Measurements from ENCODE around the gene MEGF9. TPM values are rescaled to one million over a fixed set of nuclear protein-coding genes. Genes with fewer than 3 reads are reported as not detected.

The MEGF9 gene
- total RNA-seq, 1 donor from 2014 or later = 10.0 TPM

DNA sequence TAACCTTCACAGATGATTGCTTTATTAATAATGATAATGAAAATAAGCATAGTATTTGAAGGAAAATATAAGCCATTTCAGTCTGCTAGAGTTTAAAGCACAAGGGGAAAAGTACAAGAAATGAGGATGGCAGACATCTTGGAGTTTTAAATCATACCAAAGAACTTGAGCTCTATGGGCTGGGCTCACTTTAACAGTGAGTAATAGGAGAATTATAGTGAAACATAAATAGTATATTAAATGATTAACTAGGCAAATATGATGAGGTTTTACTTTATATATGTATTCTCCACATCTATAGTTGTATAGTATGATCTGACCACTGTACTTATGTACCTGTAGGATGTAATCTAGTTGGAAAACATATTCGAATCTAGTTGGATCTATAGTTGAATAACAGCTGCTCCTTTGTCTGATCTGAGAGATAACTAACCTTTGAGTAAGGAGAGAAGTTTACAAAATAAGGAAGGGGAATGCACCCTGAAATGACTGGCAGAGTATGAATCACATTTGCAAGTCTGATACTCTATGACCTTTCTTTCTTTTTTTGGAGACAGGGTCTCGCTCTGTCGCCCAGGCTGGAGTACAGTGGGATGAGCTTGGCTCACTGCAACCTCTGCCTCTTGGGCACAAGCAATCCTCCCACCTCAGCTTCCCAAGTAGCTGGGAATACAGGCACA, 17.6 kb downstream of the MEGF9 start:
- TF ChIP-seq, protein P1, sequence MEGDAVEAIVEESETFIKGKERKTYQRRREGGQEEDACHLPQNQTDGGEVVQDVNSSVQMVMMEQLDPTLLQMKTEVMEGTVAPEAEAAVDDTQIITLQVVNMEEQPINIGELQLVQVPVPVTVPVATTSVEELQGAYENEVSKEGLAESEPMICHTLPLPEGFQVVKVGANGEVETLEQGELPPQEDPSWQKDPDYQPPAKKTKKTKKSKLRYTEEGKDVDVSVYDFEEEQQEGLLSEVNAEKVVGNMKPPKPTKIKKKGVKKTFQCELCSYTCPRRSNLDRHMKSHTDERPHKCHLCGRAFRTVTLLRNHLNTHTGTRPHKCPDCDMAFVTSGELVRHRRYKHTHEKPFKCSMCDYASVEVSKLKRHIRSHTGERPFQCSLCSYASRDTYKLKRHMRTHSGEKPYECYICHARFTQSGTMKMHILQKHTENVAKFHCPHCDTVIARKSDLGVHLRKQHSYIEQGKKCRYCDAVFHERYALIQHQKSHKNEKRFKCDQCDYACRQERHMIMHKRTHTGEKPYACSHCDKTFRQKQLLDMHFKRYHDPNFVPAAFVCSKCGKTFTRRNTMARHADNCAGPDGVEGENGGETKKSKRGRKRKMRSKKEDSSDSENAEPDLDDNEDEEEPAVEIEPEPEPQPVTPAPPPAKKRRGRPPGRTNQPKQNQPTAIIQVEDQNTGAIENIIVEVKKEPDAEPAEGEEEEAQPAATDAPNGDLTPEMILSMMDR (IDR thresholded peaks at IDR 0.05; ENCODE audit: insufficient read depth, low read length, poor library complexity, severe bottlenecking) = no peak
- peak; percentile 35 for DNase-seq (ENCODE audit: low read depth)
- Histone ChIP-seq H3K36me3 (ENCODE audit: control insufficient read depth, insufficient read depth, low read length) (no peaks in the 10 kb centered on the region), H3K27me3 (ENCODE audit: control insufficient read depth, insufficient read depth, low read length) (no peaks in the 10 kb centered on the region), H3K4me3 (ENCODE audit: low read depth, low read length) (no peak overlapping the region)

DNA sequence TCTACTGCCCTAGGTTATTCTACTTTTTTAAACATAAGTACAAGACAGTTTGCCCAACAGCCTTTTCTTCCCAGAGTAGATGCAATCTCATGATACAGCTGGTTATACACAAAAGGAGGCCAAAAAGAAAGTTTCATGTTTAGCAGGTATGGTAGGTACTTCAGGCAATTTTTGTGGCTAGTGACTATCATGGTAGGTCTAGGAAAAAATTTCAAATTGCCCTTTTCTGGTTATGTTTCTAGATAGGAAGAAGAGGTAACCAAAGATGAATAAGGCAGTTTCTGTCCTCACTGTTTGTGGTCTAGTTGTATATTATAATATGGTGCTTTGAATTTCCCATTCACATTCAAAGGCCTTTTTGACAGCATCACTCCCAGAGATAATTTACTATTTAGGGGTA, 19.7 kb downstream of the MEGF9 start:
- TF ChIP-seq, protein P1 (IDR thresholded peaks at IDR 0.05; ENCODE audit: insufficient read depth, low read length, poor library complexity, severe bottlenecking) = no peak
- no peak for DNase-seq (ENCODE audit: low read depth)
- no peaks in the 10 kb centered on the region for H3K36me3 ChIP-seq (ENCODE audit: control insufficient read depth, insufficient read depth, low read length)
- H3K27me3 ChIP-seq (ENCODE audit: control insufficient read depth, insufficient read depth, low read length) = no peaks in the 10 kb centered on the region
- no peak overlapping the region for H3K4me3 ChIP-seq (ENCODE audit: low read depth, low read length)

DNA sequence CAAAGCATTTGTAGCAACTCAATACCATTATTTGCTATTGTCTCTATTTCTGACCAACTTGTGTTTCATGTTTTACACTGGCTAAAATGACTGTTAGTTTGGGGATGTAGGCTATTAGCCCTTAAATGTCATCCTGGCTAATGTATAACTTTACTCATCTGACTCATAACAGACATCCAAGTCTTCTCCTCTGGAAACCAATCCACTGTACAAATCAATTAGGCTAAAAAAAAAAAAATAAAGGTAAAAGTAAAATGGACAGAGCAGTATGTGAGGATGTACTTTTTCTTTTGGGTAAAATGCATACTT, 20.6 kb downstream of the MEGF9 start:
- DNase-seq (ENCODE audit: low read depth) = peak; percentile 60
- no peaks in the 10 kb centered on the region for H3K36me3 ChIP-seq (ENCODE audit: control insufficient read depth, insufficient read depth, low read length)
- no peak overlapping the region for H3K4me3 ChIP-seq (ENCODE audit: low read depth, low read length)
- H3K27me3 ChIP-seq (ENCODE audit: control insufficient read depth, insufficient read depth, low read length) = no peaks in the 10 kb centered on the region
- TF ChIP-seq, protein P1 (IDR thresholded peaks at IDR 0.05; ENCODE audit: insufficient read depth, low read length, poor library complexity, severe bottlenecking) = no peak

DNA sequence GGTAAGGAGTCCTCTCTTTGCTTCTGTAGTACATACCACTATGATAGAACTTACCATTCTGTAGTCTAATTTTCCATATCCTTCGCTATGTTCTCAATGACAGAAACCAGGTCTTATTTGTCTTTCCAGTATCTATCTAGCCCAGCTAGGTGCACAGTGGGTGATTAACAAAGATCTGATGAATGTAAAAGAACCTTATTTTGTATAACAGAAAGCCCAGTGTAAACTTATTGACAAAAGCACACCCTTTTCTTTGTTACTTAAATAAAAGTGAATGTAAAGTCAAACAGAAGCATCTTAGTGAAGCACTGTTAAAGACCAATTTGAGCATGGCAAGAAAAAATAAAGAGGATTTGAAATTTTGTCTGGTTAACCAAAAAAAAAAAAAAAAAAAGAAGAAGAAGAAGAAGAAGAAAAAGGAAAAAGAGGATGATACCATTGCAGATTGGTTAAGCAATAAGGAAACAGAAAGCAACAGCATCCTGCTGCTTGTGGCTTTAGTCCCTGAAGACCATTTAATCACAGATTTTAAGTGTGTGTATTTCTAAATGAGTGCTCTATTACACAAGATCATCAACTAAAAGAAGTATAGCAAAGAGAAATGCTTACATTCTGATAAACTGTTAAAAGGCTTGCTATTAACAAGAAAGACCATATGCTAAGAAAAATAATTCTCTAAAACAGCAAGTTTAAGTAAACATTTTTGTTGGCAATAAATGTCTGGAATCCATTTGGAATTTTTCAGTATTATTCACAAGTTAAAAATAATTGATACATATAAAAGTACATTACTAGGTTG, 21.2 kb downstream of the MEGF9 start:
- H3K36me3 ChIP-seq (ENCODE audit: control insufficient read depth, insufficient read depth, low read length) = no peaks in the 10 kb centered on the region
- no peak overlapping the region for H3K4me3 ChIP-seq (ENCODE audit: low read depth, low read length)
- TF ChIP-seq, protein P1 (IDR thresholded peaks at IDR 0.05; ENCODE audit: insufficient read depth, low read length, poor library complexity, severe bottlenecking) = no peak
- no peak for DNase-seq (ENCODE audit: low read depth)
- H3K27me3 ChIP-seq (ENCODE audit: control insufficient read depth, insufficient read depth, low read length) = no peaks in the 10 kb centered on the region

DNA sequence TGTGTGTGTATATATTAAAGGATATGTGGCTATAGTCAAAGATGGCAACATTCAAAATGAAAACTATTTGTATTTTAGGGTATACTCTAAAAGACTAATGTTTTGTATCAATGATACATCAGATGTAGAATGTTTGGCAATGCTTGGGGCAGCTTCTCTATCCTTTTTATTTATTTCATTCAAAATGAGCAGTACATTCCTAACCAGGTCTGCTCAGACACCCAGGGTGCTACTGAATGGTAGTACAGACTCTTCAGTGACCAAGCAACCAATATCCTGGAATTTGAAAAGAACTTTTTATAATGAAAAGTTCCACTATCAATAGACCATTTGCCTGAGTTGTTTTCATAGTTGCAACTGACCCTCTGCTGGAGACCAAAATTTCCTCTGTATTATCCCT, 23.9 kb downstream of the MEGF9 start:
- TF ChIP-seq, protein P1 (IDR thresholded peaks at IDR 0.05; ENCODE audit: insufficient read depth, low read length, poor library complexity, severe bottlenecking) = no peak
- no peaks in the 10 kb centered on the region for H3K36me3 ChIP-seq (ENCODE audit: control insufficient read depth, insufficient read depth, low read length)
- no peaks in the 10 kb centered on the region for H3K27me3 ChIP-seq (ENCODE audit: control insufficient read depth, insufficient read depth, low read length)
- no peak overlapping the region for H3K4me3 ChIP-seq (ENCODE audit: low read depth, low read length)
- DNase-seq (ENCODE audit: low read depth) = no peak
